IMR-90 (cell line): ENCODE data around the gene DAB2. TPM values are rescaled to one million over a fixed set of nuclear protein-coding genes. Genes with fewer than 3 reads are reported as not detected.
A peak's percentile ranks its signal among the peaks of the same experiment; 100 is the strongest.

Experiments
- ATAC-seq: fragments of 200-7000 bp; cut with Tn5 transposase; 2 replicates; pipeline ENCODE4 v1.9.1; 2020; ENCODE audit warnings: low read depth, mild to moderate bottlenecking, moderate library complexity
- BruUV-seq: library from RNA; stranded (reverse); fragments of 400-500 nt; replicated peaks from 2 replicates; lab custom pipeline; 2021; lab: Mats Ljungman, UMichigan
- CTCF ChIA-PET: fragments of 300-600 bp; formaldehyde crosslinking; extraction: SDS; loops from one replicate; lab custom pipeline; 2021; ENCODE audit warnings: antibody characterized with exemption; lab: Yijun Ruan, JAX
- POLR2A ChIA-PET: fragments of 300-600 bp; sonication (Branson Sonifier 250); formaldehyde crosslinking; loops from one replicate; lab custom pipeline; 2022; ENCODE audit warnings: antibody characterized with exemption; ENCODE audit not compliant: unreplicated experiment; lab: Charles Lee
- DNase-seq: peaks from one replicate; pipeline ENCODE4 v3.0.0; 2013
- H2AFZ ChIP-seq: replicated peaks from 2 replicates; pipeline ENCODE3; 2013; ENCODE audit warnings: low read length, mild to moderate bottlenecking; ENCODE audit not compliant: poor library complexity
- H2AK5ac ChIP-seq: 2 replicates; pipeline ENCODE4 v1.6.1; 2013; ENCODE audit warnings: low read depth, low read length, inconsistent platforms
- H2AK9ac ChIP-seq: replicated peaks from 2 replicates; pipeline ENCODE3; 2013; ENCODE audit warnings: mild to moderate bottlenecking, low read depth, low read length, moderate library complexity; ENCODE audit not compliant: poor library complexity
- H2BK120ac ChIP-seq: 2 replicates; pipeline ENCODE4 v1.6.1; 2013; ENCODE audit warnings: low read depth, low read length, inconsistent platforms
- H2BK15ac ChIP-seq: 3 replicates; pipeline ENCODE4 v1.6.1; 2013; ENCODE audit warnings: low read depth, low read length, inconsistent platforms
- H2BK20ac ChIP-seq: 2 replicates; pipeline ENCODE4 v1.6.1; 2013; ENCODE audit warnings: low read depth, mild to moderate bottlenecking, inconsistent platforms, low read length, moderate library complexity
- H2BK5ac ChIP-seq: 2 replicates; pipeline ENCODE4 v1.6.1; 2013; ENCODE audit warnings: mild to moderate bottlenecking, low read depth, low read length, inconsistent platforms; ENCODE audit not compliant: poor library complexity, severe bottlenecking
- H3K14ac ChIP-seq: replicated peaks from 2 replicates; pipeline ENCODE4 v1.6.1; 2013; ENCODE audit warnings: low read depth, low read length, inconsistent platforms
- H3K18ac ChIP-seq: 2 replicates; pipeline ENCODE4 v1.6.1; 2013; ENCODE audit warnings: low read depth, low read length, control low read depth
- H3K23ac ChIP-seq: 2 replicates; pipeline ENCODE4 v1.6.1; 2013; ENCODE audit warnings: low read depth, low read length, inconsistent platforms
- H3K27ac ChIP-seq: 2 replicates; pipeline ENCODE4 v1.5.1; 2013; ENCODE audit warnings: mild to moderate bottlenecking, control low read depth, low read length; ENCODE audit not compliant: insufficient read depth
- H3K27me3 ChIP-seq: 2 replicates; pipeline ENCODE4 v1.6.1; 2013; ENCODE audit warnings: low read length; ENCODE audit not compliant: control insufficient read depth, insufficient read depth
- H3K36me3 ChIP-seq: 2 replicates; pipeline ENCODE4 v1.6.1; 2013; ENCODE audit warnings: low read length, mixed read lengths; ENCODE audit not compliant: control insufficient read depth, insufficient read depth
- H3K4ac ChIP-seq: 2 replicates; pipeline ENCODE4 v1.6.1; 2013; ENCODE audit warnings: low read depth, low read length, inconsistent platforms
- H3K4me1 ChIP-seq: 2 replicates; pipeline ENCODE4 v1.6.1; 2013; ENCODE audit warnings: low read length, mixed read lengths; ENCODE audit not compliant: control insufficient read depth, insufficient read depth
- H3K4me2 ChIP-seq: 2 replicates; pipeline ENCODE4 v1.6.1; 2013; ENCODE audit warnings: low read depth, mild to moderate bottlenecking, control low read depth, low read length, moderate library complexity
- H3K4me3 ChIP-seq: 2 replicates; pipeline ENCODE4 v1.5.1; 2013; ENCODE audit warnings: low read depth, mild to moderate bottlenecking, control low read depth, low read length, moderate library complexity; ENCODE audit not compliant: insufficient read depth
- H3K56ac ChIP-seq: 2 replicates; pipeline ENCODE4 v1.6.1; 2013; ENCODE audit warnings: low read length, inconsistent platforms; ENCODE audit not compliant: insufficient read depth; ENCODE audit errors: extremely low read depth
- H3K79me1 ChIP-seq, 2 experiments: 2 replicates each; pipeline ENCODE4 v1.6.1; 2013; ENCODE audit warnings: low read length in 2 of 2, inconsistent platforms in 1 of 2, low read depth in 1 of 2
- H3K9ac ChIP-seq: 2 replicates; pipeline ENCODE4 v1.6.1; 2013; ENCODE audit warnings: low read depth, low read length, control low read depth
- H3K9me1 ChIP-seq: 2 replicates; pipeline ENCODE4 v1.6.1; 2013; ENCODE audit warnings: low read length, inconsistent platforms; ENCODE audit not compliant: insufficient read depth
- H3K9me3 ChIP-seq: 2 replicates; pipeline ENCODE4 v1.6.1; 2013; ENCODE audit warnings: low read length; ENCODE audit not compliant: control insufficient read depth, insufficient read depth
- H4K20me1 ChIP-seq: 2 replicates; pipeline ENCODE4 v1.6.1; 2013; ENCODE audit warnings: low read length, inconsistent platforms; ENCODE audit not compliant: insufficient read depth
- H4K5ac ChIP-seq: 2 replicates; pipeline ENCODE4 v1.6.1; 2013; ENCODE audit warnings: mild to moderate bottlenecking, low read depth, low read length, control low read depth
- H4K8ac ChIP-seq, 2 experiments: 2 replicates each; pipeline ENCODE4 v1.6.1; 2013; ENCODE audit warnings: low read depth in 2 of 2, low read length in 2 of 2, control low read depth in 1 of 2, inconsistent platforms in 1 of 2
- H4K91ac ChIP-seq: 2 replicates; pipeline ENCODE4 v1.6.1; 2013; ENCODE audit warnings: low read depth, low read length, inconsistent platforms; ENCODE audit not compliant: insufficient read depth
- BHLHE40 ChIP-seq: fragments of 150-350 bp; IDR thresholded peaks from 2 replicates; pipeline ENCODE4 v1.6.1; 2016; ENCODE audit warnings: mild to moderate bottlenecking, low read depth, low read length
- CEBPB ChIP-seq: IDR thresholded peaks from 2 replicates; pipeline ENCODE4 v1.6.1; 2012; ENCODE audit warnings: low read depth, low read length, improper control_type of control experiment
- CHD1 ChIP-seq: IDR thresholded peaks from 2 replicates; pipeline ENCODE4 v1.6.1; 2012; ENCODE audit warnings: low read depth, low read length, improper control_type of control experiment
- FOS ChIP-seq: fragments of 150-350 bp; IDR thresholded peaks from 2 replicates; pipeline ENCODE4 v1.6.1; 2016; ENCODE audit warnings: low read depth, low read length
- MAFK ChIP-seq: IDR thresholded peaks from 2 replicates; pipeline ENCODE4 v1.6.1; 2012; ENCODE audit warnings: low read depth, low read length, improper control_type of control experiment
- MAZ ChIP-seq: IDR thresholded peaks from 2 replicates; pipeline ENCODE4 v1.6.1; 2012; ENCODE audit warnings: low read depth, mild to moderate bottlenecking, low read length, improper control_type of control experiment, moderate library complexity, borderline replicate concordance
- MXI1 ChIP-seq: IDR thresholded peaks from 2 replicates; pipeline ENCODE4 v1.6.1; 2012; ENCODE audit warnings: low read depth, mild to moderate bottlenecking, low read length, moderate library complexity, borderline replicate concordance
- NFE2L2 ChIP-seq: fragments of 150-350 bp; IDR thresholded peaks from 2 replicates; pipeline ENCODE4 v1.6.1; 2016; ENCODE audit warnings: low read depth, mild to moderate bottlenecking, low read length
- POLR2A ChIP-seq: IDR thresholded peaks from 2 replicates; pipeline ENCODE4 v1.6.1; 2012; ENCODE audit warnings: mild to moderate bottlenecking, low read depth, low read length
- RAD21 ChIP-seq: IDR thresholded peaks from 2 replicates; pipeline ENCODE4 v1.6.1; 2012; ENCODE audit warnings: low read length, improper control_type of control experiment
- RCOR1 ChIP-seq: IDR thresholded peaks from 2 replicates; pipeline ENCODE4 v1.6.1; 2012; ENCODE audit warnings: mild to moderate bottlenecking, low read length, improper control_type of control experiment; ENCODE audit not compliant: insufficient replicate concordance
- RFX5 ChIP-seq: IDR thresholded peaks from 2 replicates; pipeline ENCODE4 v1.8.0; 2012; ENCODE audit warnings: low read depth, mild to moderate bottlenecking, low read length, moderate library complexity
- SMC3 ChIP-seq: fragments of 150-350 bp; IDR thresholded peaks from 2 replicates; pipeline ENCODE4 v1.6.1; 2016; ENCODE audit warnings: low read depth, mild to moderate bottlenecking, antibody characterized with exemption, low read length, moderate library complexity
- WGBS, 2 experiments: methylation state at CpG; one replicate each; pipeline versions ENCODE4 v1.1.5 to v1.1.7; 2013; ENCODE audit warnings: missing lambda C conversion rate in 2 of 2; ENCODE audit not compliant: insufficient read length in 1 of 2; ENCODE audit errors: extremely low coverage in 2 of 2; 5-methylcytosine and 5-hydroxymethylcytosine counted together
- dilution Hi-C: fragments of 300-500 bp; cut with HindIII; formaldehyde crosslinking; loops from one replicate; pipeline ENCODE4 v1.14.3; 2018; ENCODE audit warnings: low sequenced_read_pairs; ENCODE audit not compliant: unreplicated experiment
- in situ Hi-C: fragments of 300-500 bp; cut with MboI; formaldehyde crosslinking; loops from 3 replicates; pipeline ENCODE4 v1.14.3; 2019; ENCODE audit warnings: low sequenced_read_pairs, inconsistent platforms, mixed read lengths
- intact Hi-C: fragments of 100-400 bp; cut with micrococcal nuclease; formaldehyde crosslinking; loops from 2 replicates; pipeline ENCODE4 v1.10.0; 2022
- polyA plus RNA-seq, 3 experiments: library from polyadenylated mRNA; depleted of rRNA; stranded (reverse); fragments of >200 nt; gene quantifications; 2 replicates each; pipeline ENCODE4 v1.2.3, GENCODE V29; 2012; ENCODE audit warnings: low replicate concordance in 1 of 3
- total RNA-seq: library from RNA; depleted of rRNA; stranded (reverse); fragments of >200 nt; gene quantifications from 2 replicates; pipeline ENCODE4 v1.2.3, GENCODE V29; 2012
- TF ChIP-seq, protein P1 (sequence below): conservative IDR thresholded peaks from 2 replicates; pipeline ENCODE4 v1.5.1; 2012; ENCODE audit warnings: mild to moderate bottlenecking, low read depth, low read length, improper control_type of control experiment
- TF ChIP-seq, protein P2 (sequence below): fragments of 150-350 bp; IDR thresholded peaks from 2 replicates; pipeline ENCODE4 v1.6.1; 2017; ENCODE audit warnings: mild to moderate bottlenecking, antibody characterized with exemption, low read length, low read depth
- TF ChIP-seq, protein P3 (sequence below): fragments of 150-350 bp; IDR thresholded peaks from 2 replicates; pipeline ENCODE4 v1.6.1; 2016; ENCODE audit warnings: low read depth, mild to moderate bottlenecking, low read length, moderate library complexity, borderline replicate concordance

Gene DAB2
- total and polyA plus RNA-seq, 2 of the 4 experiments (the other 2 are of a cell fraction): 50.0 to 101 TPM

DNA sequence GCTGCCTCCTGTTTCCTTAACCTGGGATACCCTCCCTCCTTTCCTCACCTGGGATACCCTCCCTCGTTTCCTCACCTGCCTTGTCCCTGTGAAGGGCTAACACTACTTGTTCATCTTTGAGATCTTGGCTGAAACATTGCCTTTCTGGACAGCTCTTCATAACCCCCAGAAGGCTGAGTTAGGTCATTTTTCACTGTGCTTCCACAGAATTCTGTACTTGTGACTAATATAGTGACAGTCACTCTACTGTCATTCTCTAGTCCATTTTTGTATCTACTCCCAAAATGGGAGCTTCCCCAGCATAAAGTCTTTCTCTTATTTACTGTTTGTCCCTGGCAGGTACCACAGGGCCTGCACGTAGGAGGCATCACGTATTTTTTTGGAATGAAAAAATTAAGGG, 21.5 kb upstream of the DAB2 start:
- no peak overlapping the region for H3K4me2 ChIP-seq
- H3K36me3 ChIP-seq: no peaks in the 10 kb centered on the region
- no peak overlapping the region for H4K5ac ChIP-seq
- dilution Hi-C loops (no loop called here), intact Hi-C loops (no loop called here), in situ Hi-C loops (no loop called here)
- no peak overlapping the region for H2BK120ac ChIP-seq
- DNase-seq (no peak), ATAC-seq (no peak)
- 0 out of 3 replicates have a peak overlapping the region, but pooled peaks have one; percentile 3 for H2BK15ac ChIP-seq
- H3K56ac ChIP-seq: no peak overlapping the region
- H4K8ac ChIP-seq: no peak overlapping the region
- peaks cover 4% of the 10 kb centered on the region; the same call in 1 of the 2 replicates for H3K9me1 ChIP-seq
- peaks cover 3% of the 10 kb centered on the region for H3K4me1 ChIP-seq
- no peak overlapping the region for H3K23ac ChIP-seq
- ChIA-PET POLR2A (interaction anchor here (0.5 kb wide), 1 partner anchor 181 kb away, joined by 4 read pairs; no protein-coding TSS in a partner anchor), CTCF (no interaction called here)
- peak overlapping the region; percentile 55; the same call in 1 of the 2 replicates for H2BK20ac ChIP-seq
- H2BK5ac ChIP-seq: no peak overlapping the region
- H3K4ac ChIP-seq: peak overlapping the region; percentile 51
- no peak overlapping the region for H4K91ac ChIP-seq
- H2AFZ ChIP-seq: peak overlapping the region; percentile 53
- TF ChIP-seq RCOR1: no peak
- TF ChIP-seq MAFK: no peak
- no peak for TF ChIP-seq CHD1
- no peak for TF ChIP-seq MXI1
- TF ChIP-seq MAZ: no peak
- TF ChIP-seq, protein P1, sequence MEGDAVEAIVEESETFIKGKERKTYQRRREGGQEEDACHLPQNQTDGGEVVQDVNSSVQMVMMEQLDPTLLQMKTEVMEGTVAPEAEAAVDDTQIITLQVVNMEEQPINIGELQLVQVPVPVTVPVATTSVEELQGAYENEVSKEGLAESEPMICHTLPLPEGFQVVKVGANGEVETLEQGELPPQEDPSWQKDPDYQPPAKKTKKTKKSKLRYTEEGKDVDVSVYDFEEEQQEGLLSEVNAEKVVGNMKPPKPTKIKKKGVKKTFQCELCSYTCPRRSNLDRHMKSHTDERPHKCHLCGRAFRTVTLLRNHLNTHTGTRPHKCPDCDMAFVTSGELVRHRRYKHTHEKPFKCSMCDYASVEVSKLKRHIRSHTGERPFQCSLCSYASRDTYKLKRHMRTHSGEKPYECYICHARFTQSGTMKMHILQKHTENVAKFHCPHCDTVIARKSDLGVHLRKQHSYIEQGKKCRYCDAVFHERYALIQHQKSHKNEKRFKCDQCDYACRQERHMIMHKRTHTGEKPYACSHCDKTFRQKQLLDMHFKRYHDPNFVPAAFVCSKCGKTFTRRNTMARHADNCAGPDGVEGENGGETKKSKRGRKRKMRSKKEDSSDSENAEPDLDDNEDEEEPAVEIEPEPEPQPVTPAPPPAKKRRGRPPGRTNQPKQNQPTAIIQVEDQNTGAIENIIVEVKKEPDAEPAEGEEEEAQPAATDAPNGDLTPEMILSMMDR: no peak
- TF ChIP-seq, protein P2, sequence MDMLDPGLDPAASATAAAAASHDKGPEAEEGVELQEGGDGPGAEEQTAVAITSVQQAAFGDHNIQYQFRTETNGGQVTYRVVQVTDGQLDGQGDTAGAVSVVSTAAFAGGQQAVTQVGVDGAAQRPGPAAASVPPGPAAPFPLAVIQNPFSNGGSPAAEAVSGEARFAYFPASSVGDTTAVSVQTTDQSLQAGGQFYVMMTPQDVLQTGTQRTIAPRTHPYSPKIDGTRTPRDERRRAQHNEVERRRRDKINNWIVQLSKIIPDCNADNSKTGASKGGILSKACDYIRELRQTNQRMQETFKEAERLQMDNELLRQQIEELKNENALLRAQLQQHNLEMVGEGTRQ: no peak
- TF ChIP-seq, protein P3, sequence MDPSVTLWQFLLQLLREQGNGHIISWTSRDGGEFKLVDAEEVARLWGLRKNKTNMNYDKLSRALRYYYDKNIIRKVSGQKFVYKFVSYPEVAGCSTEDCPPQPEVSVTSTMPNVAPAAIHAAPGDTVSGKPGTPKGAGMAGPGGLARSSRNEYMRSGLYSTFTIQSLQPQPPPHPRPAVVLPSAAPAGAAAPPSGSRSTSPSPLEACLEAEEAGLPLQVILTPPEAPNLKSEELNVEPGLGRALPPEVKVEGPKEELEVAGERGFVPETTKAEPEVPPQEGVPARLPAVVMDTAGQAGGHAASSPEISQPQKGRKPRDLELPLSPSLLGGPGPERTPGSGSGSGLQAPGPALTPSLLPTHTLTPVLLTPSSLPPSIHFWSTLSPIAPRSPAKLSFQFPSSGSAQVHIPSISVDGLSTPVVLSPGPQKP: no peak
- TF ChIP-seq RFX5: no peak
- TF ChIP-seq SMC3: no peak
- no peak for TF ChIP-seq POLR2A
- no peak for TF ChIP-seq CEBPB
- no peak for TF ChIP-seq BHLHE40
- TF ChIP-seq RAD21: no peak
- no peak for TF ChIP-seq FOS
- TF ChIP-seq NFE2L2: no peak
- H3K27ac ChIP-seq: no peak overlapping the region
- no peak overlapping the region for H3K4me3 ChIP-seq
- 83% methylated on average over 1 of the region's 3 CpGs; no CpG with 5 or more reads in 1 of the 2 experiments for WGBS, 2 experiments
- no peak overlapping the region for H2AK9ac ChIP-seq
- no TSS peak for BruUV-seq
- H4K20me1 ChIP-seq: no peaks in the 10 kb centered on the region
- H3K9me3 ChIP-seq: no peaks in the 10 kb centered on the region
- no peaks in the 10 kb centered on the region for H3K27me3 ChIP-seq
- H3K14ac ChIP-seq: 0 out of 2 replicates have a peak overlapping the region, but pooled peaks have one; percentile 62
- H3K79me1 ChIP-seq: no peaks in the 10 kb centered on the region
- no peak overlapping the region for H3K9ac ChIP-seq
- H3K18ac ChIP-seq: no peak overlapping the region
- H2AK5ac ChIP-seq: peak overlapping the region; percentile 24
